GM18873 (cell line): ENCODE results near the gene SRSF11.

Experiments used
- ATAC-seq: cut with Tn5 transposase; IDR thresholded peaks from one replicate; pipeline ENCODE4 v1.9.1; 2021; ENCODE audit warnings: mild to moderate bottlenecking, moderate library complexity, moderate number of reproducible peaks; ENCODE audit not compliant: unreplicated experiment, low FRiP score

The SRSF11 gene

GRCh38 chr1:70295749-70296148 lies 74.6 kb downstream of the SRSF11 start:
- ATAC-seq: no peak

DNA sequence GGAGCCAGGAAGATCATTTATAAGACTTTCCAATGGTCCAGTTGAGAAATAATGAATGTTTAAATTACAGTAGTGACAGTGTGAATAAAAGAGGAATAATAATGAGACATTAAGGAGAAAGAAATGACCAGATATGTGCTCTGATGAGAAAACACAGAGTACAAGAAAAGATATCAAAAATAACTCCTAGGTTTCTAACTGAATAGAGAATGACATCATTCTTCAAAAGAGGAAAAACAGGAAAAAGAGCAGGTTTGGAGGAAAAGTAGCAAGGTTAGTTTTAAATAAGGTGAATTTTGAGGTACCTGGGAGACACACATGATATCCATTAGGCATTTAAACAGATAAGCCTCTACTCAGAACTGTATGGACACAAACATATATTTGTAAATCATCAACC lies 78.3 kb downstream of the SRSF11 start:
- ATAC-seq: no peak
